ENCODE data around the gene TERT.

GRCh38 chr5:1259806-1260480 lies 34.9 kb downstream of the TERT start:
- TF ChIP-seq EZH2phosphoT487 (IDR thresholded peaks at IDR 0.05; ENCODE audit: borderline replicate concordance, low read length) (no peak), CTCF (conservative IDR thresholded peaks at IDR 0.05; ENCODE audit: low read depth, low read length) (no peak), EZH2 (IDR thresholded peaks at IDR 0.05; ENCODE audit: low read length, unreplicated experiment) (no peak)

Data from PC-3 (cell line).